Measurements from ENCODE around the gene GC. TPM values are rescaled to one million over a fixed set of nuclear protein-coding genes. Genes with fewer than 3 reads are reported as not detected.

The GC gene
- total RNA-seq, 1 donor from 2014 or later: not detected

- H3K36me3 Mint-ChIP-seq: no peaks in the 10 kb centered on the region
- no peak overlapping the region for H3K4me3 Mint-ChIP-seq
- Histone ChIP-seq H3K27ac (no peak overlapping the region), H3K36me3 (no peaks in the 10 kb centered on the region), H3K4me3 (no peak overlapping the region), H2AFZ (replicated peaks) (no peak overlapping the region), H3K9me3 (ENCODE audit: low read depth) (no peaks in the 10 kb centered on the region), H4K20me1 (ENCODE audit: low read depth) (no peaks in the 10 kb centered on the region), H3K79me2 (ENCODE audit: low read depth) (no peaks in the 10 kb centered on the region), H3K4me2 (no peak overlapping the region), H3K27me3 (no peaks in the 10 kb centered on the region), H3F3A (ENCODE audit: low read depth) (no peaks in the 10 kb centered on the region), H3K9ac (no peak overlapping the region), H3K4me1 (no peaks in the 10 kb centered on the region)
- no peak for DNase-seq (ENCODE audit: low spot score)
- no peak overlapping the region for H3K27ac Mint-ChIP-seq
- H3K27me3 Mint-ChIP-seq (ENCODE audit: insufficient read depth, low read depth): no peaks in the 10 kb centered on the region
- no peaks in the 10 kb centered on the region for H3K9me3 Mint-ChIP-seq
- no peaks in the 10 kb centered on the region for H3K4me1 Mint-ChIP-seq
- TF ChIP-seq EZH2phosphoT487 (IDR thresholded peaks at IDR 0.05): no peak
- no peak for TF ChIP-seq CTCF (IDR thresholded peaks at IDR 0.05)
- TF ChIP-seq EZH2 (IDR thresholded peaks at IDR 0.05): no peak
These were observed 12.3 kb downstream of the GC start for GRCh38 chr4:71771613-71772012.

GRCh38 chr4:71769434-71769833 lies 14.4 kb downstream of the GC start:
- Histone ChIP-seq H2AFZ (replicated peaks) (no peak overlapping the region), H3K4me1 (no peaks in the 10 kb centered on the region), H3K27ac (no peak overlapping the region), H3K9ac (no peak overlapping the region), H3F3A (ENCODE audit: low read depth) (no peaks in the 10 kb centered on the region), H3K4me2 (no peak overlapping the region), H3K4me3 (no peak overlapping the region), H3K79me2 (ENCODE audit: low read depth) (no peaks in the 10 kb centered on the region), H3K27me3 (no peaks in the 10 kb centered on the region), H3K36me3 (no peaks in the 10 kb centered on the region), H4K20me1 (ENCODE audit: low read depth) (no peaks in the 10 kb centered on the region), H3K9me3 (ENCODE audit: low read depth) (no peaks in the 10 kb centered on the region)
- no peak overlapping the region for H3K27ac Mint-ChIP-seq
- no peaks in the 10 kb centered on the region for H3K36me3 Mint-ChIP-seq
- no peak for DNase-seq (ENCODE audit: low spot score)
- H3K27me3 Mint-ChIP-seq (ENCODE audit: insufficient read depth, low read depth): no peaks in the 10 kb centered on the region
- TF ChIP-seq CTCF (IDR thresholded peaks at IDR 0.05) (no peak), EZH2phosphoT487 (IDR thresholded peaks at IDR 0.05) (no peak), EZH2 (IDR thresholded peaks at IDR 0.05) (no peak)
- H3K4me1 Mint-ChIP-seq: no peaks in the 10 kb centered on the region
- no peak overlapping the region for H3K4me3 Mint-ChIP-seq
- H3K9me3 Mint-ChIP-seq: no peaks in the 10 kb centered on the region

DNA sequence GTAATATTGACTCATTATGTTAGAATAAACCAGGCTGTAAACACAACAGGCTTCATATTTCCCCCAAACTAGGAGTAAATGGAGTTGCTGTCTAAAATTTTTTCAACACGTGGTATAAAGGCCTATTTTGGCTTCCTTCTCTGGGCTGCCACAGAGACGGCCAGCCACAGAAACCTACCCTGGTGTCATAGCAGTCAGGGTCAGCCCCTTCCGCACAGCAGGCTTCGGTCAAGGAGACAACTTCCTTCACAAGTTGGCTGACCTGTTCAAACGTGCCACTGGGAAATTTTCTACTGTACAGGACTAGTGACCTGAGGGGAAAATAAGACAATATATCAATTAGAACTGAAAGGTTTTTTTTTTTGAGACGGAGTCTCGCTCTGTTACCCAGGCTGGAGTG lies 15.8 kb downstream of the GC start:
- no peaks in the 10 kb centered on the region for H3K27me3 ChIP-seq
- H3K36me3 Mint-ChIP-seq: no peaks in the 10 kb centered on the region
- no peaks in the 10 kb centered on the region for H4K20me1 ChIP-seq (ENCODE audit: low read depth)
- TF ChIP-seq EZH2phosphoT487 (IDR thresholded peaks at IDR 0.05) (no peak), CTCF (IDR thresholded peaks at IDR 0.05) (no peak), EZH2 (IDR thresholded peaks at IDR 0.05) (no peak)
- no peaks in the 10 kb centered on the region for H3K4me1 Mint-ChIP-seq
- no peaks in the 10 kb centered on the region for H3K27me3 Mint-ChIP-seq (ENCODE audit: insufficient read depth, low read depth)
- no peak overlapping the region for H2AFZ ChIP-seq (replicated peaks)
- no peaks in the 10 kb centered on the region for H3K79me2 ChIP-seq (ENCODE audit: low read depth)
- no peaks in the 10 kb centered on the region for H3K36me3 ChIP-seq
- no peak overlapping the region for H3K27ac ChIP-seq
- no peaks in the 10 kb centered on the region for H3K9me3 ChIP-seq (ENCODE audit: low read depth)
- no peak for DNase-seq (ENCODE audit: low spot score)
- H3K27ac Mint-ChIP-seq: no peak overlapping the region
- no peaks in the 10 kb centered on the region for H3F3A ChIP-seq (ENCODE audit: low read depth)
- H3K4me1 ChIP-seq: no peaks in the 10 kb centered on the region
- no peak overlapping the region for H3K9ac ChIP-seq
- H3K9me3 Mint-ChIP-seq: no peaks in the 10 kb centered on the region
- H3K4me3 Mint-ChIP-seq: no peak overlapping the region
- no peak overlapping the region for H3K4me3 ChIP-seq
- no peak overlapping the region for H3K4me2 ChIP-seq

Measured in neural progenitor cell (in vitro differentiated cells).